Tibial nerve (tissue), 4 donors: Measurements from ENCODE around the gene ADSS1. TPM values are rescaled to one million over a fixed set of nuclear protein-coding genes. Genes with fewer than 3 reads are reported as not detected.

Source experiments
- DNase-seq, 2 donors: peaks; one replicate each; pipeline ENCODE4 v3.0.0-alpha.2; 2019; ENCODE audit warnings: low spot score in 2 of 2
- H3K27ac ChIP-seq, 4 donors: fragments of 200-600 bp; sonication (generic) in 3 of 4; one replicate each; pipeline ENCODE4 v1.5.1; 2017 to 2019; ENCODE audit warnings: mild to moderate bottlenecking in 1 of 4
- H3K27me3 ChIP-seq, 2 donors: fragments of 200-600 bp; sonication (generic) in 1 of 2; one replicate each; pipeline versions ENCODE4 v1.5.1 to v1.6.0; 2017 to 2019
- H3K36me3 ChIP-seq, 3 donors: fragments of 200-600 bp; sonication (generic); one replicate each; pipeline ENCODE4 v1.5.1; 2018 to 2019
- H3K4me1 ChIP-seq, 4 donors: fragments of 200-600 bp; sonication (generic) in 3 of 4; one replicate each; pipeline ENCODE4 v1.5.1; 2017 to 2019
- H3K4me3 ChIP-seq, 4 donors: fragments of 200-600 bp; sonication (generic) in 3 of 4; one replicate each; pipeline ENCODE4 v1.5.1; 2017 to 2019; ENCODE audit warnings: mild to moderate bottlenecking in 1 of 4, moderate library complexity in 1 of 4
- H3K9me3 ChIP-seq, 4 donors: fragments of 200-600 bp; sonication (generic) in 3 of 4; one replicate each; pipeline ENCODE4 v1.5.1; 2017 to 2019
- CTCF ChIP-seq, 5 experiments: fragments of 200-600 bp in 3 of 5; fragments of 450-650 bp in 2 of 5; sonication (generic) in 3 of 5; IDR thresholded peaks; one replicate each; pipeline ENCODE4 v1.5.1; 2016 to 2019; ENCODE audit warnings: antibody characterized with exemption in 5 of 5, mild to moderate bottlenecking in 3 of 5, moderate library complexity in 2 of 5
- EP300 ChIP-seq, 2 donors: sonication (generic); formaldehyde crosslinking; IDR thresholded peaks; one replicate each; pipeline ENCODE4 v1.6.1; 2017; ENCODE audit warnings: antibody characterized with exemption in 2 of 2, mild to moderate bottlenecking in 1 of 2
- POLR2A ChIP-seq, 2 donors: fragments of 450-650 bp; IDR thresholded peaks; one replicate each; pipeline ENCODE4 v1.6.1; 2017; ENCODE audit warnings: antibody characterized with exemption in 2 of 2, mild to moderate bottlenecking in 2 of 2, moderate library complexity in 2 of 2
- WGBS, 2 donors: methylation state at CpG; one replicate each; pipeline ENCODE4 v1.1.5; 2018; 5-methylcytosine and 5-hydroxymethylcytosine counted together
- total RNA-seq, 4 donors: library from RNA; depleted of rRNA; stranded (reverse); fragments of >200 nt; gene quantifications; one replicate each; pipeline ENCODE4 v1.1.0, GENCODE V29; 2016

ADSS1 gene
- total RNA-seq, 4 donors from 2014 or later = 4.8 to 11.4 (median 6.3) TPM

GRCh38 chr14:104708606-104709268, 15.3 kb upstream of the ADSS1 start:
- H3K27ac ChIP-seq = peak overlapping the region; percentile 28 to 78 (median 58)
- WGBS, 2 donors = 42 to 46% methylated on average over 16 to 20 of the region's 20 CpGs
- H3K4me1 ChIP-seq = peaks cover 0 to 41% (median 11%) of the 10 kb centered on the region in 4 donors
- TF ChIP-seq CTCF (IDR thresholded peaks at IDR 0.05) (peak; percentile 97 to 99 (median 98)), EP300 (IDR thresholded peaks at IDR 0.05) (peak in 1 of 2 donors; percentile 35), POLR2A (IDR thresholded peaks at IDR 0.05) (no peak)
- peak; percentile 59 to 78 for DNase-seq
- H3K36me3 ChIP-seq = peaks cover 12 to 87% (median 34%) of the 10 kb centered on the region in 3 donors
- no peaks in the 10 kb centered on the region for H3K9me3 ChIP-seq
- H3K27me3 ChIP-seq = no peaks in the 10 kb centered on the region
- no peak overlapping the region for H3K4me3 ChIP-seq

GRCh38 chr14:104709387-104710039, 14.5 kb upstream of the ADSS1 start:
- TF ChIP-seq CTCF (IDR thresholded peaks at IDR 0.05) = no peak
- TF ChIP-seq EP300 (IDR thresholded peaks at IDR 0.05) = no peak
- TF ChIP-seq POLR2A (IDR thresholded peaks at IDR 0.05) = no peak
- Histone ChIP-seq H3K4me1 (peaks cover 0 to 38% (median 11%) of the 10 kb centered on the region in 4 donors), H3K27me3 (no peaks in the 10 kb centered on the region), H3K4me3 (no peak overlapping the region), H3K9me3 (no peaks in the 10 kb centered on the region), H3K36me3 (peaks cover 14 to 87% (median 35%) of the 10 kb centered on the region in 3 donors), H3K27ac (peak overlapping the region in 3 of 4 donors; percentile 45 to 78 (median 72))
- WGBS, 2 donors = 75 to 87% methylated on average over 11 to 13 of the region's 18 CpGs
- DNase-seq = no peak

- peaks cover 0 to 38% (median 11%) of the 10 kb centered on the region in 4 donors for H3K4me1 ChIP-seq
- no peak for DNase-seq
- no peaks in the 10 kb centered on the region for H3K9me3 ChIP-seq
- TF ChIP-seq POLR2A (IDR thresholded peaks at IDR 0.05) (no peak), EP300 (IDR thresholded peaks at IDR 0.05) (no peak), CTCF (IDR thresholded peaks at IDR 0.05) (no peak)
- H3K4me3 ChIP-seq = no peak overlapping the region
- H3K27me3 ChIP-seq = no peaks in the 10 kb centered on the region
- 82 to 88% methylated on average over 25 to 30 of the region's 34 CpGs for WGBS, 2 donors
- H3K27ac ChIP-seq = peak overlapping the region in 1 of 4 donors; percentile 72
- peaks cover 16 to 87% (median 41%) of the 10 kb centered on the region in 3 donors for H3K36me3 ChIP-seq
These were observed 13.8 kb upstream of the ADSS1 start for GRCh38 chr14:104710071-104710735.

GRCh38 chr14:104712881-104713734, 10.9 kb upstream of the ADSS1 start:
- Histone ChIP-seq H3K9me3 (no peaks in the 10 kb centered on the region), H3K4me1 (peaks cover 0 to 16% (median 7%) of the 10 kb centered on the region in 4 donors), H3K27me3 (no peaks in the 10 kb centered on the region), H3K4me3 (no peak overlapping the region), H3K27ac (peak overlapping the region in 2 of 4 donors; percentile 42 to 51), H3K36me3 (peaks cover 16 to 96% (median 40%) of the 10 kb centered on the region in 3 donors)
- 83 to 86% methylated on average over 29 to 38 of the region's 40 CpGs for WGBS, 2 donors
- TF ChIP-seq CTCF (IDR thresholded peaks at IDR 0.05) (no peak), EP300 (IDR thresholded peaks at IDR 0.05) (no peak), POLR2A (IDR thresholded peaks at IDR 0.05) (no peak)
- no peak for DNase-seq
